Midbrain (tissue), 1 donor: ENCODE measurements around the gene FOXM1.

Source experiments
- DNase-seq: peaks from one replicate; lab custom pipeline; 2025; lab: John Stamatoyannopoulos, UW

The FOXM1 gene

GRCh38 chr12:2835691-2836403 is 41.1 kb downstream of the FOXM1 start:
- DNase-seq = no peak

GRCh38 chr12:2834581-2835491 is 42.1 kb downstream of the FOXM1 start, which contains the start of gene NRIP2:
NRIP2 (minus strand) TSS chr12:2835035; CDS start chr12:2834983, 52 bp downstream.
- DNase-seq = peak; percentile 67

DNA sequence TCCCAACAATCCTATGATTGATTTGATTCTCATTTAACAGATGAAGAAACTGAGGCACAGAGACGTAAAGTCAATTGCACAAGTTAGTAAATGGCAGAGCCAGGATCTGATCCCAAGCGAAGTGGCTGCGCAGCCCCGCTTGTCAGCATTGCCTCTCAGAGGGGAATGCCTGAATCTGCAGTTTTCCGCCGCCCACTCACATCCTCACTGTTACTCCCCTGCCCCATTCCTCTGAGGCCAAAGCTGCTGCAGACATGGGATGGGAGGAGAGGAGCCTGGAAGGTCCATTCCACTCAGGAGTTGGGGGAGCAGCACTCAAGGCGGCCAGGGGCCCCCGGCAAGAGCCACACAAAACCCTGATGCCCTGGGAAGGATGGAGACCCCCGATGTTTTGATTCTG is 43.2 kb downstream of the FOXM1 start:
- DNase-seq = no peak

DNA sequence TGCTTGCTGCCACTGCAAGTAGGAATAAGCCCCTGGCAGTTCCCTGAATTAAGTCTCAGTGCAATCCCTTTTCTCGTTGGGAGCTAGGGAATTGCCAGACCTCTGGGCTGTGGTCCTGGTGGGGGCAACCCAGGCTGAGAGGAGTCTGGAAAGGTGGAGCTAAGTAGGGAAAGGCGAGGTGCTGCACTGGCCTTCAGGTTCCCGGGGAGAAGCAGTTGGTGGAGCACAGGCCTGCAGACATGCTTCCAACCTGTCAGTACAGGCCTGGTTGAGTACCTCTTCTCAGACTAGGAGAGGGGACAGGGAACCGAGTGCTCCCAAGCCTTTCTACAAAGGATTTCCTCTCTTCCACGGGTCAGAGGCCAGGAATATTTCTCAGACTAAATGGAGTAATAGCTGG is 43.6 kb downstream of the FOXM1 start:
- DNase-seq = no peak

- DNase-seq = no peak
Measured at GRCh38 chr12:2832550-2833127, 44.3 kb downstream of the FOXM1 start.

GRCh38 chr12:2829275-2829674 is 47.7 kb downstream of the FOXM1 start:
- DNase-seq = no peak

DNA sequence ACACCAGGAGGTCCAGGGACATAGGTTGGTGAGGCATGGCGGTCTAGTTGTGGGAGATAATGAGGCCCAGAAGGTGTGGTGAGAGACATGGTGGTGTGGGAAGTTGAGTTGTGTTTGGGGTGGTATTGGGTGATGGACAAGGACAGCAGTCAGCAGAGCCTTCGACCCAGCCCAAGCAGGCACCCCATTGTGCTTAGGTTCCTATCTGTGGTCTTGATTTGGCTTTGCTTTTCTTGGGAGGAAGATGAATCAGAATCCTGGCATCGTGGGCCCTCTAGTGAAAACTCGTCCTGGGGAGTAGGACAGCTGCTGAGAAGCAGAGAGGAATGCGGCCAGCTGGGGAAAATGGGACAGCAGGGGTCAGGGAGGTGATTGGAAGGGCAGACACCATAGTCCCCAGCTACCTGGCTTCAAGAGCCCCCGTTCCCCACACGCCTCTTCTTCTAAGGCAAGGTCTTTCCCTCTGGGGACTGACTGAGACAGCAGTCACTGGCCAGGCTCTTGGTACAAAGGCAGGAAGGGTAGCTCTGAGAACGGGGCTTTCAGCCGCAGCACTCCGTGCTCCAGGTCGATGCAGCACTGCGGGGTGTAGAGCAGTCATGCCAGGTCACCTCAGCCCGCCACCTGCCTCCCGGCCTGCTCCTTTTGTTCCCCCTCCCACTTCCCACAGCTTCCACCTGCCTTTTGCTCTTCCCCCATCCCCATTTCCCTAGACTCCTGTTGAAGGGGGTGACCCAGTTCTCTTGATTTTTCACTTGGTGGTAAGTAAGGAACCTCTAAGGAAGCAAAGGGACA is 50.1 kb downstream of the FOXM1 start:
- no peak for DNase-seq

GRCh38 chr12:2826036-2826435 is 50.9 kb downstream of the FOXM1 start:
- DNase-seq = no peak

DNA sequence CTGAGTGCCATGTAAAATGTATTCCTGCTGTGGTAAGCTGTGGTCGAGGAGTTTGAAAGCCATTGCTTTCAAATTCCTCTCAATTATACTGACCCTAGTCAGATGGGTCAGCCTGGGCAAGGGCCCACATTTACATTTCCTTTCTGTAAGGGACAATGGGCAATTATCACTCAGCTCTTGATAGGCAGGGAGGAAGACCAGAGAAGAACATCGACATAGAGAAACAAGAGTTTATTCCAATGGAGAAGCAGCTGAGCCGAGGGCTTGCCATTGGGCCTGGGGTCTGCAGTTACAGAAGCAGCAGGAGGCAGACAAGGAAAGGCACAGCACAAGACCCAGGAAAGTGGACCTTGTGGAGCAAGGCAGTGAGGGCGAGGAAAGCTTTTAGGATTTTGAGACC is 51.8 kb downstream of the FOXM1 start:
- DNase-seq = no peak

GRCh38 chr12:2824541-2824940 is 52.4 kb downstream of the FOXM1 start:
- DNase-seq = no peak

- DNase-seq = no peak
Measured at GRCh38 chr12:2823483-2823882, 53.5 kb downstream of the FOXM1 start.

DNA sequence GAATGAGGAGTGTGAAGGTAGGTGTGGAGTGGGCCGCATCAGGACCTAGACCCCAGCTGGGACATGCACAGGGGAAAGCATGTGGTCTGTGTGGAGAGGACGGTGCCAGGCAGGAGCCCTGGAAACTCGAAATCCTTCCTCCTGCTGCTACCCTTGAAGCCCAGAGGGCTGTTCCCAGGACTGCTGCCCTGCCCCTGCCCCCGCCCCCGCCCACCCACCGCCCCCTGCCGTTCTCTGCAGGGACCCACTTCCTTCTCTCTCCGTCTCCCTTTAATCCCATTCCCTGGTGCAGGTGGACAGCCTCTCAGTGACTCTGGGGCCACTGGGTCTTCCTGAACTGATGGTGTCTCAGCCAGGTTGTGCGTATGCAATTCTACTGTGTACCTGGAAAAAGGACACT is 56.5 kb downstream of the FOXM1 start:
- DNase-seq = no peak

DNA sequence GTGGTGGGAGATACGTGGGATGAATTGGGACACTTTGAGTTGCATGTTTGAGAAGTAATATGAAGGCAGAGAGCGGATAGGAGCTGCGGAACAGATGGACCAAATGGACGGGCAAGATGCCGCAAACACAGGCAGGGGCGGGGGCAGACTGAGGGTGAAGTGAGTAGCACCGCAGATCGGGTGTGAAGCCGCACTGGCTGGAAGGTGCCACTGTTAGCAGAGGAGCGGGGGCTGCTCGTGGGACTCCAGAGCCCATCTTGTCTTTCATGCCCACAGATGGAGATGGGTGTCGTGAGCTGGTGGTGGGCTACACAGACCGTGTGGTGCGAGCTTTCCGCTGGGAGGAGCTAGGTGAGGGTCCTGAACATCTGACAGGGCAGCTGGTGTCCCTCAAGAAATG is 57.2 kb downstream of the FOXM1 start:
- DNase-seq = no peak

GRCh38 chr12:2813214-2814185 is 63.5 kb downstream of the FOXM1 start:
- DNase-seq = peak; percentile 35

DNA sequence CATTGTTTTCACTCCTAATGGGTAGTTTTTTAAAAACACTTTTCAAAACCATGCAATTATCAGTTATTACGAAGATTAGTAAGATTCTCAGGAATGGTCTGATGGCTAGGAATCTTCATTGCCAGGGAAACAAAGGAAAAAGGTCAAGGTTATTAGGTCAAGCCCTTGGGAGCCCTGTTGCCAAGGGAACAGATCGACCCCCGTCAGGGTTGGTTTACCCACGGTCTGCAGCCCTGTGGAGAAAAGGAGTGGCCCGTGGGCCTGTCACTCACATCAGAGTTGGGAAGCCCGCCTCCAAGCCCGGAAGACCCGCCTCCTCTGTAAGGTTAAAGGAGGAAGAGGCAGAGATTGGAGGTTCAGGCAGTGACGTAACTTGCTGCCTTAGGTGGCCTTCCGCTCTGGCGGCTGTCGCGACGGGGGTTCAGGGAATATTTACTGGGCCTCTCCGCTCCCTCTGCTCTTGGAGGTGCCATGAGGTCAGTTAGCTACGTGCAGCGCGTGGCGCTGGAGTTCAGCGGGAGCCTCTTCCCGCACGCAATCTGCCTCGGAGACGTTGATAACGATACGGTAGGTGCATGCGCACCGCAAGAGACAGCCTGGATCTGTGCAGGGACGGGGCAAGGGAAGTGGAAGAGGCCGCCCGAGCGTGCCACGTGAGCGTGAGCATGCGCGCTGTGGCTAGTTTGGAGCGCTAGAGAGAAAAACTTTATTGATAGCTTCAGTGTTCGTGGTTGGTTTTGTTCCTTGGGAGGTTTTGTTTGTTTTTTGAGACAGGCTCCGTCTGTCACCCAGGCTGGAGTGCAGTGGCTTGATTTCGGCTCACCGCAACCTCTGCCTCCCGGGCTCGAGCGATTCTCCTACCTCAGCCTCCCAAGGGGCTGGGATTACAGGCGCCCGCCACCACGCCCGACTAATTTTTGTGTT is 64.4 kb downstream of the FOXM1 start, which contains the start of gene ITFG2:
Gene ITFG2, plus strand, starts transcription at position 379 of the 924 bp plus-strand sequence. Its CDS starts 93 bp downstream, at position 472.
- peak; percentile 99 for DNase-seq

GRCh38 chr12:2811801-2812200 is 65.2 kb downstream of the FOXM1 start:
- DNase-seq = no peak
